SK-N-SH treated with all-trans-retinoic acid at 6 μM for 48 hours (cell line): ENCODE data around the gene CHKB.

ENCODE experiments used
- ATAC-seq: fragments of 200-7000 bp; cut with Tn5 transposase; 3 replicates; pipeline ENCODE4 v1.9.1; 2020; ENCODE audit warnings: mild to moderate bottlenecking, moderate library complexity
- ARNTL ChIP-seq: fragments of 450-650 bp; formaldehyde crosslinking; IDR thresholded peaks from 2 replicates; pipeline ENCODE4 v1.5.0; 2020; ENCODE audit warnings: low read depth, mild to moderate bottlenecking, moderate library complexity, borderline replicate concordance
- CSDC2 ChIP-seq: fragments of 250-450 bp; sonication (Bioruptor Pico); IDR thresholded peaks from 2 replicates; pipeline ENCODE4 v1.5.0; 2020; ENCODE audit warnings: mild to moderate bottlenecking, moderate library complexity
- GLIS3 ChIP-seq: fragments of 250-450 bp; sonication (Bioruptor Pico); IDR thresholded peaks from 2 replicates; pipeline ENCODE4 v1.5.0; 2020; ENCODE audit warnings: mild to moderate bottlenecking, moderate library complexity
- OSR1 ChIP-seq: fragments of 250-450 bp; sonication (Bioruptor Pico); IDR thresholded peaks from 2 replicates; pipeline ENCODE4 v1.8.0; 2022; ENCODE audit warnings: moderate library complexity, mild to moderate bottlenecking, inconsistent platforms
- PPARA ChIP-seq: fragments of 250-450 bp; sonication (Bioruptor Pico); IDR thresholded peaks from 2 replicates; pipeline ENCODE4 v1.5.0; 2020; ENCODE audit warnings: mild to moderate bottlenecking, borderline replicate concordance
- RARB ChIP-seq: fragments of 250-450 bp; sonication (Bioruptor Pico); IDR thresholded peaks from 2 replicates; pipeline ENCODE4 v1.8.0; 2021; ENCODE audit warnings: mild to moderate bottlenecking, moderate library complexity
- SNAI2 ChIP-seq: fragments of 250-450 bp; sonication (Bioruptor Pico); IDR thresholded peaks from 2 replicates; pipeline ENCODE4 v1.5.0; 2020; ENCODE audit warnings: mild to moderate bottlenecking, moderate library complexity
- TCF4 ChIP-seq: fragments of 250-450 bp; sonication (Bioruptor Pico); IDR thresholded peaks from 2 replicates; pipeline ENCODE4 v1.8.0; 2021; ENCODE audit warnings: mild to moderate bottlenecking, moderate library complexity, borderline replicate concordance
- ZC3H10 ChIP-seq: fragments of 250-450 bp; sonication (Bioruptor Pico); IDR thresholded peaks from 2 replicates; pipeline ENCODE4 v1.5.1; 2021; ENCODE audit warnings: mild to moderate bottlenecking, moderate library complexity
- ZFP3 ChIP-seq: fragments of 250-450 bp; sonication (Bioruptor Pico); IDR thresholded peaks from 2 replicates; pipeline ENCODE4 v1.5.0; 2020; ENCODE audit warnings: mild to moderate bottlenecking, moderate library complexity
- ZFP30 ChIP-seq: fragments of 450-650 bp; formaldehyde crosslinking; IDR thresholded peaks from 2 replicates; pipeline ENCODE4 v1.5.0; 2022; ENCODE audit warnings: mild to moderate bottlenecking, moderate library complexity
- ZNF565 ChIP-seq: fragments of 450-650 bp; formaldehyde crosslinking; conservative IDR thresholded peaks from 2 replicates; pipeline ENCODE4 v1.5.0; 2020; ENCODE audit warnings: low read depth, mild to moderate bottlenecking, moderate library complexity
- ZNF8 ChIP-seq: fragments of 450-650 bp; formaldehyde crosslinking; IDR thresholded peaks from 2 replicates; pipeline ENCODE4 v1.5.0; 2020; ENCODE audit warnings: mild to moderate bottlenecking, moderate library complexity
- TF ChIP-seq, protein P1 (sequence below): fragments of 250-450 bp; sonication (Bioruptor Pico); IDR thresholded peaks from 2 replicates; pipeline ENCODE4 v1.8.0; 2021; ENCODE audit warnings: low read depth, mild to moderate bottlenecking, moderate library complexity, borderline replicate concordance
- TF ChIP-seq, protein P2 (sequence below): fragments of 250-450 bp; sonication (Bioruptor Pico); IDR thresholded peaks from 2 replicates; pipeline ENCODE4 v1.5.1; 2020; ENCODE audit warnings: low read depth, mild to moderate bottlenecking, moderate library complexity
- TF ChIP-seq, protein P3 (sequence below): fragments of 250-450 bp; sonication (Bioruptor Pico); IDR thresholded peaks from 2 replicates; pipeline ENCODE4 v1.8.0; 2020; ENCODE audit warnings: mild to moderate bottlenecking, moderate library complexity, borderline replicate concordance
- TF ChIP-seq, protein P4 (sequence below): fragments of 250-450 bp; sonication (Bioruptor Pico); IDR thresholded peaks from 2 replicates; pipeline ENCODE4 v1.5.0; 2020; ENCODE audit warnings: mild to moderate bottlenecking, moderate library complexity

The CHKB gene

DNA sequence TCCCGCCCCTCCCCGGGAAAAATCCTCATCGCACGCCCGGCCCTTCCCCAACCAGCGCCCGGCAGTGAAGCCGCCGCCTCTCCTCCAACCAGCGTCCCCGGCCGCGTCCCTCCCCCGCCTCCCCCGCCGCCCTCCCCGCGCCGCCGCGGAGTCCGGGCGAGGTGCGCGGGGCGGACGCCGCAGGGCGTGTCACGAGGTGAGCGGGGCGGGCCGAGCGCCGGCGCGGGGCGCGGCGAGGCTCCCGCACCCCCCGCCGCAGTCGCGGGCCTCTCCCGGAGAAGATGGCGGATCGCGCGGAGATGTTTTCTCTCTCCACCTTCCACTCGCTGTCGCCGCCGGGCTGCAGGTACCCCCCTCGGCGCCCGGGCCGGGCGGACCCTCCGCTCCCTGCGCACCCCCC is 17.9 kb upstream of the CHKB start, which contains the start of gene MAPK8IP2 (continued):
- TF ChIP-seq, protein P1, sequence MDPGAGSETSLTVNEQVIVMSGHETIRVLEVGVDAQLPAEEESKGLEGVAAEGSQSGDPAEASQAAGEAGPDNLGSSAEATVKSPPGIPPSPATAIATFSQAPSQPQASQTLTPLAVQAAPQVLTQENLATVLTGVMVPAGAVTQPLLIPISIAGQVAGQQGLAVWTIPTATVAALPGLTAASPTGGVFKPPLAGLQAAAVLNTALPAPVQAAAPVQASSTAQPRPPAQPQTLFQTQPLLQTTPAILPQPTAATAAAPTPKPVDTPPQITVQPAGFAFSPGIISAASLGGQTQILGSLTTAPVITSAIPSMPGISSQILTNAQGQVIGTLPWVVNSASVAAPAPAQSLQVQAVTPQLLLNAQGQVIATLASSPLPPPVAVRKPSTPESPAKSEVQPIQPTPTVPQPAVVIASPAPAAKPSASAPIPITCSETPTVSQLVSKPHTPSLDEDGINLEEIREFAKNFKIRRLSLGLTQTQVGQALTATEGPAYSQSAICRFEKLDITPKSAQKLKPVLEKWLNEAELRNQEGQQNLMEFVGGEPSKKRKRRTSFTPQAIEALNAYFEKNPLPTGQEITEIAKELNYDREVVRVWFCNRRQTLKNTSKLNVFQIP (CRISPR knock-in tag): no peak
- TF ChIP-seq CSDC2 (no peak), ZC3H10 (no peak), OSR1 (CRISPR knock-in tag) (no peak)
- TF ChIP-seq, protein P2, sequence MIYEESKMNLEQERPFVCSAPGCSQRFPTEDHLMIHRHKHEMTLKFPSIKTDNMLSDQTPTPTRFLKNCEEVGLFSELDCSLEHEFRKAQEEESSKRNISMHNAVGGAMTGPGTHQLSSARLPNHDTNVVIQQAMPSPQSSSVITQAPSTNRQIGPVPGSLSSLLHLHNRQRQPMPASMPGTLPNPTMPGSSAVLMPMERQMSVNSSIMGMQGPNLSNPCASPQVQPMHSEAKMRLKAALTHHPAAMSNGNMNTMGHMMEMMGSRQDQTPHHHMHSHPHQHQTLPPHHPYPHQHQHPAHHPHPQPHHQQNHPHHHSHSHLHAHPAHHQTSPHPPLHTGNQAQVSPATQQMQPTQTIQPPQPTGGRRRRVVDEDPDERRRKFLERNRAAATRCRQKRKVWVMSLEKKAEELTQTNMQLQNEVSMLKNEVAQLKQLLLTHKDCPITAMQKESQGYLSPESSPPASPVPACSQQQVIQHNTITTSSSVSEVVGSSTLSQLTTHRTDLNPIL (CRISPR knock-in tag): no peak

DNA sequence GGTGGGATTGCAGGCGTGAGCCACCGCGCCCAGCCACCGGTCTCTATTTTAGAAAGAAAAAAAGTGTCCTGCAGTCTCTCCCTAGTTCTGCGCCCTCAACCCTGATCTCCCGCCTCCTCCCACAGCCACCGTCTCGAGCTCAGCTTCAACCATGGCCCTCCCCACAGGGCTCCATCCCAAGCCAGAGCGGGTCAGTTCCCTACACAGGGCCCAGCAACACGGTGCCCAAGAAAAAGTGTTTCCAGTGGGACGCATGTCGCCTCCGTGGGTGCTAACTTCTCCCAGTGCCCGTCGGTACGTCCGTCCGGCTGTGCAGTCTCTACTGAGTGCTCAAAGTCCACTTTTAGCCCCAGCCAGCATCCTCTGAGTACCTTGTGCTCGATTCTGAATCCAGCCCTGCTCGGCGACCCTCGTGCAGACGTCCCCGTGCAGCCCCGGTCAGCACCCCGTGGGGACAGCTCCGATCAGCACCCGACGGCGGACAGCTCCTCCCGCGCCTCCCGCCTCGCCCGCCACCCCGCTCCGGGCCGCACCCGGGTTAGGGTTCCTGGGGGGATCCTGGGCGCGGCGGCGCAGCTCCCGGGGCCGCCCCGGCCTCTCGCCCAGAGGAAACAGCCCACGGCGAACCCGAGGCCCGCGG is 17.3 kb upstream of the CHKB start:
- peak; percentile 87 for ATAC-seq
- peak; percentile 77 for TF ChIP-seq ZFP3 (CRISPR knock-in tag)
- peak; percentile 88; the same call in 1 of the 2 replicates for TF ChIP-seq CSDC2
- TF ChIP-seq TCF4 (CRISPR knock-in tag): no peak
- TF ChIP-seq, protein P3, sequence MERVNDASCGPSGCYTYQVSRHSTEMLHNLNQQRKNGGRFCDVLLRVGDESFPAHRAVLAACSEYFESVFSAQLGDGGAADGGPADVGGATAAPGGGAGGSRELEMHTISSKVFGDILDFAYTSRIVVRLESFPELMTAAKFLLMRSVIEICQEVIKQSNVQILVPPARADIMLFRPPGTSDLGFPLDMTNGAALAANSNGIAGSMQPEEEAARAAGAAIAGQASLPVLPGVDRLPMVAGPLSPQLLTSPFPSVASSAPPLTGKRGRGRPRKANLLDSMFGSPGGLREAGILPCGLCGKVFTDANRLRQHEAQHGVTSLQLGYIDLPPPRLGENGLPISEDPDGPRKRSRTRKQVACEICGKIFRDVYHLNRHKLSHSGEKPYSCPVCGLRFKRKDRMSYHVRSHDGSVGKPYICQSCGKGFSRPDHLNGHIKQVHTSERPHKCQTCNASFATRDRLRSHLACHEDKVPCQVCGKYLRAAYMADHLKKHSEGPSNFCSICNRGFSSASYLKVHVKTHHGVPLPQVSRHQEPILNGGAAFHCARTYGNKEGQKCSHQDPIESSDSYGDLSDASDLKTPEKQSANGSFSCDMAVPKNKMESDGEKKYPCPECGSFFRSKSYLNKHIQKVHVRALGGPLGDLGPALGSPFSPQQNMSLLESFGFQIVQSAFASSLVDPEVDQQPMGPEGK: no peak
- peak; percentile 38; the same call in 1 of the 2 replicates for TF ChIP-seq ZFP30
- 0 out of 2 replicates have a peak, but pooled peaks have one; percentile 48 for TF ChIP-seq ZNF565
- peak; percentile 88; the same call in 1 of the 2 replicates for TF ChIP-seq SNAI2
- no peak for TF ChIP-seq GLIS3 (CRISPR knock-in tag)
- TF ChIP-seq ZNF8 (CRISPR knock-in tag): no peak
- TF ChIP-seq, protein P4, sequence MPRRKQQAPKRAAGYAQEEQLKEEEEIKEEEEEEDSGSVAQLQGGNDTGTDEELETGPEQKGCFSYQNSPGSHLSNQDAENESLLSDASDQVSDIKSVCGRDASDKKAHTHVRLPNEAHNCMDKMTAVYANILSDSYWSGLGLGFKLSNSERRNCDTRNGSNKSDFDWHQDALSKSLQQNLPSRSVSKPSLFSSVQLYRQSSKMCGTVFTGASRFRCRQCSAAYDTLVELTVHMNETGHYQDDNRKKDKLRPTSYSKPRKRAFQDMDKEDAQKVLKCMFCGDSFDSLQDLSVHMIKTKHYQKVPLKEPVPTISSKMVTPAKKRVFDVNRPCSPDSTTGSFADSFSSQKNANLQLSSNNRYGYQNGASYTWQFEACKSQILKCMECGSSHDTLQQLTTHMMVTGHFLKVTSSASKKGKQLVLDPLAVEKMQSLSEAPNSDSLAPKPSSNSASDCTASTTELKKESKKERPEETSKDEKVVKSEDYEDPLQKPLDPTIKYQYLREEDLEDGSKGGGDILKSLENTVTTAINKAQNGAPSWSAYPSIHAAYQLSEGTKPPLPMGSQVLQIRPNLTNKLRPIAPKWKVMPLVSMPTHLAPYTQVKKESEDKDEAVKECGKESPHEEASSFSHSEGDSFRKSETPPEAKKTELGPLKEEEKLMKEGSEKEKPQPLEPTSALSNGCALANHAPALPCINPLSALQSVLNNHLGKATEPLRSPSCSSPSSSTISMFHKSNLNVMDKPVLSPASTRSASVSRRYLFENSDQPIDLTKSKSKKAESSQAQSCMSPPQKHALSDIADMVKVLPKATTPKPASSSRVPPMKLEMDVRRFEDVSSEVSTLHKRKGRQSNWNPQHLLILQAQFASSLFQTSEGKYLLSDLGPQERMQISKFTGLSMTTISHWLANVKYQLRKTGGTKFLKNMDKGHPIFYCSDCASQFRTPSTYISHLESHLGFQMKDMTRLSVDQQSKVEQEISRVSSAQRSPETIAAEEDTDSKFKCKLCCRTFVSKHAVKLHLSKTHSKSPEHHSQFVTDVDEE (CRISPR knock-in tag): peak; percentile 38; the same call in 1 of the 2 replicates

DNA sequence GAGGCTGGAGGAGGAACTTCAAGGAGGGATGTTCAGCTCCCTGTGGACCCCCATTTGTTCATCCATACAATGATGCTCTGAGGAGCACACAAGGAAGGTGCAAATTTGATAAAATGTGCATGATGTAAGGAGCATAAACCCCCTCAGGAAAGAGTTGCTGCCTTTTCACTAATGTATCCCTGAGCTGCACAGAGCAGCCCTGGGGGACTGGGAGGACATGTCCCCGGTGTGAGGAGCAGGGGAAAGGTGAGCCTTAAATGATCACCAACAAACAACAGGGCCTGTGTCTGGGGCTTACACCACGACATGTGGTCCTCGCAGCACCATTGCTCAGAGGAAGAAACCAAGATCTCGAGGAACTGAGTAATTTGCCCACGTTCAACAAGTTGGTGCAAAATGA is 14.4 kb upstream of the CHKB start:
- TF ChIP-seq, protein P4 (CRISPR knock-in tag): no peak
- TF ChIP-seq RARB (CRISPR knock-in tag) (no peak), GLIS3 (CRISPR knock-in tag) (no peak), SNAI2 (no peak), ZFP30 (no peak), ZNF8 (CRISPR knock-in tag) (no peak), ZFP3 (CRISPR knock-in tag) (no peak), ARNTL (no peak), PPARA (CRISPR knock-in tag) (no peak)
- TF ChIP-seq, protein P3: no peak
- no peak for ATAC-seq
